Measurements from ENCODE around the gene FSTL5.

- no peak for TF ChIP-seq EP300 (IDR thresholded peaks at IDR 0.05; ENCODE audit: borderline replicate concordance in 1 of 2, control insufficient read depth in 1 of 2, low read depth in 2 of 2, low read length in 2 of 2)
- no peak for TF ChIP-seq ATF2 (IDR thresholded peaks at IDR 0.05; ENCODE audit: low read length)
- no peak for TF ChIP-seq POLR2AphosphoS5 (IDR thresholded peaks at IDR 0.05; ENCODE audit: low read length)
- TF ChIP-seq CHD1 (IDR thresholded peaks at IDR 0.05; ENCODE audit: low read depth, low read length) = no peak
Observed at GRCh38 chr4:162151850-162152249, 11.9 kb downstream of the FSTL5 start.

All from GM12878 (cell line).